GM18505 (cell line): ENCODE results near the gene THRSP.
"Not testable (repeated sequence)": the region's sequence is repeated elsewhere in the genome, so short reads cannot be mapped to it uniquely, and the experiment has no call there.

Experiments
- ATAC-seq: cut with Tn5 transposase; IDR thresholded peaks from one replicate; pipeline ENCODE4 v1.9.1; 2021; ENCODE audit not compliant: unreplicated experiment
- POLR2A ChIP-seq: IDR thresholded peaks from 4 replicates; pipeline ENCODE4 v1.6.1; 2011; ENCODE audit warnings: borderline replicate concordance; ENCODE audit not compliant: insufficient read depth, insufficient read length; ENCODE audit errors: extremely low read depth

The THRSP gene, protein sequence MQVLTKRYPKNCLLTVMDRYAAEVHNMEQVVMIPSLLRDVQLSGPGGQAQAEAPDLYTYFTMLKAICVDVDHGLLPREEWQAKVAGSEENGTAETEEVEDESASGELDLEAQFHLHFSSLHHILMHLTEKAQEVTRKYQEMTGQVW

GRCh38 chr11:78063440-78064181 lies at the start of gene THRSP:
TSS of gene THRSP (plus strand) at chr11:78063861. CDS start at chr11:78063882, 21 bp downstream.
- no peak for ATAC-seq

GRCh38 chr11:78014937-78015520 lies 48.6 kb upstream of the THRSP start:
- ATAC-seq = not testable (repeated sequence)

More at GRCh38 chr11:78063440-78064181, at the start of gene THRSP:
- no peak for TF ChIP-seq POLR2A

- no peak for ATAC-seq
- TF ChIP-seq POLR2A = no peak
These were observed 47.8 kb upstream of the THRSP start for GRCh38 chr11:78015878-78016277.

DNA sequence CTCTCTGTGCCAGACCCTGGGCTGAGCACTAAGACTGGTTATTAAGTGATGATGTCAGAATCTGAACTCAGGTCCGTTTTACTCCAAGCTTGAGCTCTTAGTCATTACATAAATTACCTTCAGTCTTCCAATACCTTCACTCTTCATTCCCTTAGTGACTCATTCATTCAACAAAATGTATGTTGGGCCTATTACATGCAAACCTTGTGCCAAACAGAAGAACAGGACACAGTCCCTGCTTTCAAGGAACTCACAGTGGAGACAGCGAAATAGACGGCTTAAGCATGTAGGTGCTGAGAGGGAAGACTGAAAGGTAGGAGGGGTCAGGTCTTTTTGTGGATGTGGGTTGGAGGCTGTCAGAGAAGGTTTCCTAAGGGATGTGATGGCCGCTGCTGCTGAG lies 43.9 kb upstream of the THRSP start:
- no peak for TF ChIP-seq POLR2A
- ATAC-seq = no peak

- no peak for ATAC-seq
- no peak for TF ChIP-seq POLR2A
These were observed 43.4 kb upstream of the THRSP start for GRCh38 chr11:78020246-78020645.

- TF ChIP-seq POLR2A = no peak
- no peak for ATAC-seq
These were observed 42.0 kb upstream of the THRSP start for GRCh38 chr11:78021611-78022010.

DNA sequence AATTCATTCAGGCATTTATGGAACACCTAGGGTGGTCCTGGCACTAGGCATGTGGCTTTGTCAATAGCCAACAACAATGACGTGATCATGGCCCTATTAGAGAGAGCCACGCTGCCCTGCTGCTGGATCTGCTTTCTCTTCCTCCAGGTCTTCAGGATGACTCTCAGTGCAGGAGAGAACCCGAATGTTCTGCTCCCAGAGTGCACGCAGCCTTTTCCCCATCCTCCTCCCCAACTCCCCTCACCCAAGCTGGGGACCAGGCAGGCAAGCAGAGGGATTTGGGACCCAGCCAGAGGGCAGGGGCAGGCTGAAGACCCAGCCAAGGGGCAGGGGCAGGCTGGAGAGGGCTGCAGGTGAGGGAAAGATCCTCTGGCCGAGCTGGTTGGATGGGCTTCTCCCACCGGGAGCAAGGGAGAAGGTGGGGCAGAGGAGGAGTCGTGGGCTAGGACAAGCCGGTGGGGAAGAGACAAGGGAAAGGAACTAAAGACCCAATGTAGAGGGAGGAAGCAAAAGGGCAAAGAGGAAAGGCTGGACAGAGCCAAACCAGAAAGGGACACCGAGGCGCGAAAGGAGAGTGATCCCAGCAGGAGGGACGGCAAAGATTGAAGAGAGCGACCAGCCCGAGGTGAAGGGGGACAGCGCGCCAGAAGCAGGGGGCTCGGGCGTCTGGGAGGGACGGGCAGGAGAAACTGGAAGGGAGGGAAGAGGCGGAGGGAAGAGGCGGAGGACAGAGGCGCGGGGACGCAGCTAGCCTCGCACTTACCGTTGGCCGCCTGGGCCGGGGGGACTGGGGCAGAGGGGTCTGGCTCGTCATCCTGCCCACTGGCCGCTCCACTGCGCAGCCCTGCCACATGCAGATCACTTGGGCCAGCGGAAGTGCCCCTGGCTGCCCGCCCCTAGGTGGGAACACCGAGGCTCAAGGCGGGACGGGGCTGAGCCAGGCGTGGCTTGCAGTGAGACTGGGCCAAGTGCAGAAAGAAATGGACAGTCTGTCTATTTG lies 41.0 kb upstream of the THRSP start, which contains the start of gene KCTD14:
TSS of gene KCTD14 (minus strand) at position 880 of the 1,000 bp plus-strand sequence. CDS start at position 853, 27 bp downstream.
- no peak for ATAC-seq
- no peak for TF ChIP-seq POLR2A

DNA sequence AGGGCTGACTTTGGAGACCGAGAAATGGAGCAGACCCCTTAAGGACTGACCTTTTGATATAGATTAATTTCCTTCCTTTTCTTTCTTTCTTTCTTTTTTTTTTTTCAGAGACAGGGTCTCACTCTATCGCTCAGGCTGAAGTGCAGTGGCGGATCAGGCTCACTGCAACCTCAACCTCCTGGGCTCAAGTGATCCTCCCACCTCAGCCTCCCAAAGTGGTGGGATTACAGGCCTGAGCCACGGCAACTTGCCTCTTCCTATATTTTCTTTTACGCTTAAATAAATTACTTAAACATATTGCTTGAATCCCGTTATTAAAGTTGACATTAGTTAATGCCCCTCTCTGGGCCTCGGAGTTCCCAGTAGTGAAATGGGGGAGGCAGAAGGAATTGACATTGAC lies 40.2 kb upstream of the THRSP start:
- no peak for ATAC-seq
- TF ChIP-seq POLR2A = no peak

- TF ChIP-seq POLR2A = no peak
- no peak for ATAC-seq
These were observed 38.3 kb upstream of the THRSP start for GRCh38 chr11:78025378-78025777.

GRCh38 chr11:78027759-78028158 lies 35.9 kb upstream of the THRSP start:
- TF ChIP-seq POLR2A = no peak
- no peak for ATAC-seq

- ATAC-seq = not testable (repeated sequence)
These were observed 35.2 kb upstream of the THRSP start for GRCh38 chr11:78028423-78028822.

DNA sequence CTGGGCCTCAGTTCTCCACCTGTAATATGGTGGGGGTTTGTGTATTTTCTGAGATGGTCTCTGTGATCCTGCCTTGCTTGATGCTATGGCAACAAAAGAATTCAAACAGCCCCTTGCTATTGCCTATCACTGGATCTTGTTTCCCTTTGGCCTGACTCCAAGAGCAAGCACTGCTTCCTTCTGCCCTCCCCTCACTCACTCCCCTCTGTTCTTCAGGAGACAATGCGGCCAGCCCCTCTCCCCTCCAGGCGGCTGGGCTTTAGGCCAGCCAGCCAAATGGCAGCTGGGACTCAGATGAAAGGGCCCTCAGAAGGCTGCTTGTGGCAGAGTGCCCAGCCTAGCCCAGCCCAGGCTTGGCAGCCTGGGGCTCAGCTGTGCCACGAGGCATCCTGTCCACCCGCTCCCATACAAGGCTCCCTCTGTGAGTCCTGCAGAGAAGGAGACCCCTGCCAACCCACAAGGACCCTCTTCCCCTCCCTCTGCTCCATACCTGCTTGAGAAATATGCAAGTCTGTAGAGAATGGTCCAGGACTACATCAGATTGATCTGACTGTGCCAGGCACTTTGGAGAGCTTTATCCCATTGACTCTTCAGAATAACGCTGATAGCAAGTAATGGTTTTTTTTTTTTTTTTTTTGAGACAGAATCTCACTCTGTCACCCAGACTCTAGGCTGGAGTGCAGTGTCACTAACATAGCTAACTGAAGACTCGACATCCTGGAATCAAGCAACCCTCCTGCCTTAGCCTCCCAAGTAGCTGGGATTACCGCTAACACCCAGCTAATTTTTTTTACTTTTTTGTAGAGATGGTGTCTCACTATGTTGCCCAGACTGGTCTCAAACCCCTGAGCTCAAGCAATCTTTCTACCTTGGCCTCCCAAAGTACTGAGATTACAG lies 33.0 kb upstream of the THRSP start:
- no peak for ATAC-seq
- TF ChIP-seq POLR2A = no peak

DNA sequence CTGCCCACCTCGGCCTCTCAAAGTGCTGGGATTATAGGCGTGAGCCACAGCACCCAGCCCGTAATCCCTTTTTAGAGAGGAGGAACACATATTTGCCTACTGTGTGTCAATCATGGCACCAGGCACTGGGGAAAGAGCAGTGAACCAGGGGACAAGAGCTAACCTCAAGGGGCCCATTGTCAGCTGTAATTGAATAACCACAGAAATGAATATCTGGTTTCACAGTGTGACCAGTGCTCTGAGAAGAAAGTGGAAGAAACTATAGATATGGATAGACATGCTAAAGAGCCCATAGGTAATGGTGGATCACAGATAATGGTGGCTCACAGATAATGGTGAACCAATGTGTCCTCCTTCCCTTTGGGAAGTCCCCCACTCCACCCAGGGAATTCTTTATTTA lies 32.0 kb upstream of the THRSP start:
- no peak for TF ChIP-seq POLR2A
- no peak for ATAC-seq

- TF ChIP-seq POLR2A = no peak
- no peak for ATAC-seq
These were observed 31.6 kb upstream of the THRSP start for GRCh38 chr11:78032090-78032489.
